GM21360 (cell line): Measurements from ENCODE around the gene GALNT18.

ENCODE experiments used
- ATAC-seq: cut with Tn5 transposase; IDR thresholded peaks from one replicate; pipeline ENCODE4 v1.9.1; 2021; ENCODE audit warnings: mild to moderate bottlenecking, moderate library complexity; ENCODE audit not compliant: unreplicated experiment

The GALNT18 gene

DNA sequence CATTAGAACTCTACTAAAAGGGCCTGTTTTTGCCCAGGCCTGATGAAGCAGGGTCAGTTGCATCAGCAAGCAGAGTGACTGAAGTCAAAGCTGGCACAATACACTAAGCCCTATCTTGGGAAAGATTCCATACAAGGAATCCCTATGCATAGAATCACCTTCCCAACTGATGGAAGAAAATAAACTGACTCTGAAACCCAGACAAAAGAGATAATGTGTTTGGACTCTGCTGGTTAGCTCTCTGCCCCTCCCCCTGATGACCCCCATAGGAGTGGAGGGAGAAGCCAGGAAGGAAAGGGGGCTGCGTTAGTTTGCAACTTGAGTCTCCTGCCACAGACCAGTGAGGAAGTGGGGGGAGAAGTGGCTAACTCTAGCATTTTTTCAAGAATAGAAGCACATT is 32.9 kb downstream of the GALNT18 start:
- no peak for ATAC-seq

DNA sequence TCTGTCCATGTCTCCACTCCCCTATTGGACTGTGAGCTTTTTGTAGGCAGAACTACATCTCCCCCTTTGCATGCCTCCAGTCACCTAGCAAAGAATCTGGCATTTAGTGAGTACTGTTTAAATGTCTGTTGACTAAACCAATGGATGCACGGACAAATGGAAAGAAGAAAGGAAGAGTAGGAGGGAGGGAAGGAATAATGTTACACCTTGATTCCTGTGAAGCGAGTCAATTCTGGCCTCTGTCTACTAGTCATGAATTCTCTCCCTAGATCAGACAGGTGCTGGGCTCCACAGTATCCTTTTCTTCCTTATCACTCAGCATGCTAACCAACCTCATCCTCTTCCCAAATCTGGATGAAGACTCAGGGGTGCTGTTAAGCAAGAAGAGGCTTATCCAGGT is 33.6 kb downstream of the GALNT18 start:
- no peak for ATAC-seq

DNA sequence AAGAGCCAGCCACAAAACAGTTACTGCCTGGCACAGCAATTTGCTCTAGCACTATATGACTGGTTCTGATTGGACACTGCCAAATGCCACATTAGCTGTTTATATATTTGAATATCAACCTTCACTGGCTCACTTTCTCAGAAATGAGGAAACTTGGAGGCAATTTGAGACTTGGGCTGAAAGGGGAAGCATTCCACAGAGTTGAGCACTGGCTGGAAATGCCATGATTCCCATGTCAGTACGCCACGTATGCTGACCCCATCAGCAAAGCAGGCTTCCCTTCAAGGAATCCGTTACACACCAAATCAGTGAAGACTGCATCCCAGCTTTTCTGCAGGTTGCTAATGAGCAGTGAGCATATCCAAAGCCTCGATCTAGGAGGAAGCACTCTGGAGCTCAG is 34.7 kb downstream of the GALNT18 start:
- ATAC-seq: no peak

DNA sequence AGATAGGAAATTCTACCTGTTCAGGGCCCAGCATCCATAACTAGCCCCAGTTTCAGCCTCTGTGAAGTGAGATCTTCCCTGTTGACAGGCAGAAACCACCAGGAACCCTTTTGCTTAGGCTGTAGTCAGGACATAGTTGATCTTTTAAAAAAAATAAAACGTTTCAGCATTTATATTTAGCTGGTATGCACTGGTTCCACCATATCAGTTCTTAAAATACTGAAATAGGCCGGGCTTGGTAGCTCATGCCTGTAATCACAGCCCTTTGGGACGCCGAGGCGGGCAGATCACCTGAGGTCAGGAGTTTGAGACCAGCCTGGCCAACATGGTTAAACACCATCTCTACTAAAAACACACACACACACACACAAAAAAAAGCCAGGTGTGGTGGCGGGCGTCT is 35.3 kb downstream of the GALNT18 start:
- ATAC-seq: no peak

GRCh38 chr11:11584937-11585336 is 36.9 kb downstream of the GALNT18 start:
- no peak for ATAC-seq

DNA sequence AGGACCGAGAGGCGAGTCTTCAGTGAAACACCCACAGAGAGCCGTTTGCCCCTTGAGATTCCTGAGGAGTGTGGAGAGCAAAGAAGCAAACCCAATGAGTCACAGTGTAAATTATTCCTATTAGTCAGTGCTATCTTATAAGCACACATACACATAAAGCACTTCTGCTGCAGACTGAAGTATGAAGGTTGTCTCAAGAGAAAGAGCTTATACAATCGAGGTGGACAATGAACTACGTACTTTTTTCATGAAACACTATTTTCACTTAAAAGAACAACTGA is 37.3 kb downstream of the GALNT18 start:
- no peak for ATAC-seq

DNA sequence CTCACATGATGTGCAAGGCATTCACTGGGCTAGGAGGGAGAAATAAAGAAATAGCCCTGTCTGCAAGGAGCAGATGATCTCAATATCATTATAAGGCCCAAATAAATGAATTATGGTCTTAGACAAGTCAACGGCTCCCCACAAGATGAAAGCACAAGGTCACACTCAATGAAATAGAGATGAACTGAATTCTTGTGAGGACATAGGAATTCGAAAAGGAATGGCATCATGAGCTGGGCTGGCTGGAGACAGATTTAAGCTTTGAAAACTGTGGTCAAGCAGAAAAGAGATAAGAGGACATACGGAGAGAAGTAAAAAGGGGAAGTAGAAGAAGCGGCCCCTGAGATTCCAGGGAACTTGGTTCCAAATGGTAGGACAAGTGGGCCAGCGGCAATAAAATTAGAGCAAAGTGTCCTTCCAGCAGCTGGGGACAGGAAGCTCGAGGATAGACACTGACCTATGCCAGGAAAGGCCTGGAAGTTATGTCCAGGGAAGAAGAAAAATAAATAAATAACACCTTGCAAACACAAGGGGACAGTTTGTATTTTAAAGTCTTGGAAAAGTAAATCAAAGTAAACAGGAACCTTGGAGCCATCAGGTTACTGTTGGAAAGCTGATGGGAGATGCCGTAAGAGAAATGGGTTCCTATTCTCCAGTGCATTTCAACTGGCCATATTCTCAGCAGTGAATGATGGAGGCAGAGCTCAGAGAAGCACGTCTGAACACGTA is 37.8 kb downstream of the GALNT18 start:
- ATAC-seq: no peak

DNA sequence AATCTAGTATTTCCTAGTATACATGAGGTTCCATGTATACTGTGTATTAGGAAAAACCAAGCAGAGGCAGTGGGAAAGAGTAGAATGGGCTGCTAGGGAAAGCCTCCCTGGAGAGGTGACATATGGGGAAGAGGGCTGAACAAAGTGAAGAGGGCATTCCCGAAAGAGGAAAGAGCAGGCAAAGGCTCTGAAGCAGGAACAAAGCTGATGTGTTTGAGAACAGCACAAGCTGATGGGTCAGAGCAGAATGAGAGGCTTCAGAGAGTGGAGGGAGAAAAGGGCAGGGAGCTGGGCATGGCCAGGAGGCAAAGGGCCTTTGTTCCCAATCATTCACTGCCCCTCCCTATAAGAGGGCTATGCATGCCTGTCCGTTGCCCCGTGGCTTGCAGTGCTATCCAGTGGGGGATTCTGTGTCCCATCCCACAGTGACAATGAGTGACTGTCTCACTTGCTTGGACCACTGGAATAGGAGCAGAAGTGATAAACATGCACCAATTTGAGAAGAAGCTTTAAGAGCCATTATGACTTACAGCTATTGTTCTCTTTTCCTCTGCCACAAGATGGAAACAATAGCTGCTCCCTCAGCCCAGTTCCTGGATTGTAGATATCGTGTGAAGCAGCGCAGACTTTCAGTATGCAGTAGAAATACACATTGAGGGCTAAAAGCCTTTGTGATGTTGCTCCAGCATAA is 39.6 kb downstream of the GALNT18 start:
- ATAC-seq: no peak

- no peak for ATAC-seq
Observed at GRCh38 chr11:11581481-11581880, 40.3 kb downstream of the GALNT18 start.

DNA sequence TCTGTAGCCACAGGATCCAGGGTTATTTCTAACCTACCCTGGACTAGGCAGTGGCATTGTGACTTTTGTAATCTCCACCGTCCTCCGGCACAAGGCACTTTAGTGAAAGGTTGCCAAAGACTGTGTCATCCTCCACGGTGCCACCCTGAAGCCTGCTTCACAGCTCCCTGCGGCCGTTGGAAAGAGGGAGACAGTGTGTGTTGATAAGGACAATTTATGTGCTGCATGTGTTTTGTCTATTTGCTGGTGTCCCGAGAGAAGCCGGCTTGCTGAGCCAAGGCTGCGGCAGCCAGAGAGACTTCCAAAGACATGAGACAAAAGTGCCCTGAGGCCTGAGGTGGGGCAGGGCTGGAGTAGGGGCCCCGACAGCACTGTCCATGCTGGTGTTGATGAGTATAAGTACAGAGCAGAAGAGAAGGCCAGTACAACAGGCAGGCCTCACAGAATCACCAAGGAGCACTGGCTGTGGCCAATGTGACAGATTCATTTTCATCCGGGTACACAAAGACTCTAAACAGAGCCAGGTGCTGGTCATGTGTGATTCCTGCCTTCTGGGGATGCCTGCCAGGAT is 40.9 kb downstream of the GALNT18 start:
- ATAC-seq: no peak

DNA sequence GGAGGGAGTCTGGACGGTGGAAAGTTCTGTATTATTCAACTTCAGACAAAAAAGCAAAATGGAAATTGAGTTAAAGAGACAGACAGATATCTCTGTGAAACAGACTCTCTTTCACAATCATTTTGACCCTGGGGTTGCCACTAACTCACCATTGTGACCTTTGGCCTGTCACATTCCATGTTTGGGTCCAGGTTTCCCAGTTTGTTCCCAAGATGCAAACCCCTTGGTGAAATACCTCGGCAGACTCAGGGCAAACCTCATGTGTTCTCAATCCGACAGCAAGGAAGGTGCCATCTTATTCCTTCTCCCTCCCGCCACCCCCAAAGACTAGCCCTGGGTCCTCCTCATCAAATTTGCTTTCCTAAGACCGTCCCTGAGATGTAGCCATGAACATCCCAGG is 41.8 kb downstream of the GALNT18 start:
- ATAC-seq: no peak

GRCh38 chr11:11579012-11579988 is 42.5 kb downstream of the GALNT18 start:
- no peak for ATAC-seq

DNA sequence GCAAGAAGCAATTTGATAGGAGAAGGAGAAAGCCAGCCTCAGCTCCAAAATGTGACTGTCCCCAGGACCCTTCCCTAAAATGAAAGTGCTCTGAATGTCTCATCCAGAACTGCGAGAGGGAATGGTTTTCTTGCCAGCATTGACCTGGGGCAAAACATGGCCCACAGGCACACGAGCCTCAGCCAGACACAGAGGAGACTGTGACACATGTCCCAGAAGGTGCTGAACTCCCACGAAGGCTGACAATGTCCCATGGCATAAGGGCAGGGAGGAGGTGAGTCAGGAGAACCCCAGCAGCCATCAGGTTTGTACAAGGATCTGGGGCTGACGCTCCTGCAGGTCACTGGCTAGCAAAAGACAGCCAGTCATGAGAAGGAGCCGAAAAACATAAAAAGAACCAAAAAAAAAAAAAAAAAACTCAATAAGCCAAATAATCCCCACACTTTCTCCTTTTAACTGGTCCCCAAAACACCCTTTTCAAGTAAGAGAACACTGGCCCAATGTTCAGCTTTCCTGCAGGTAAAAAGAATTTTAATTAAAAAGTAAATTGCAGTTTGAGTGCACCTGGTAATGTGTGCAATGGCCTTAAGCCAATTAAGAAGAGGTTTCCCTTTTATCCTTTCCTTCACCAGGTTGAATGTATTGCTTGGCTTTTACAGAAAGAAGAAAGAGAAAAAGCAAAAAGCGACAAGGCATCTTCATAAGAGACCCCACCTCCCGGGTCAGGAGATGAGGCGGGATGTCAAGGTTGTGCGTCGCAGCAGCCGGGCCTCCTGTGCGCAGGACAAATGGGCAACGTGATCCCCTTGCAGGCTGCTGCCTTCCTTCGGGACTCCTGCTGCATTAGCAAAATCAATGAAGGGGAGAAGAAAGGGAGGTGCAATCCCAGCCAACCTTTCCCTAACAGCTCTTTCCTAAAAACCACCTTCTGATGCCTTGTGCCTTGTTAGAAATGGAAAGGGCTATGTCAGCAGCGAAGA is 43.6 kb downstream of the GALNT18 start:
- ATAC-seq: no peak

- no peak for ATAC-seq
Observed at GRCh38 chr11:11577251-11577855, 44.5 kb downstream of the GALNT18 start.

DNA sequence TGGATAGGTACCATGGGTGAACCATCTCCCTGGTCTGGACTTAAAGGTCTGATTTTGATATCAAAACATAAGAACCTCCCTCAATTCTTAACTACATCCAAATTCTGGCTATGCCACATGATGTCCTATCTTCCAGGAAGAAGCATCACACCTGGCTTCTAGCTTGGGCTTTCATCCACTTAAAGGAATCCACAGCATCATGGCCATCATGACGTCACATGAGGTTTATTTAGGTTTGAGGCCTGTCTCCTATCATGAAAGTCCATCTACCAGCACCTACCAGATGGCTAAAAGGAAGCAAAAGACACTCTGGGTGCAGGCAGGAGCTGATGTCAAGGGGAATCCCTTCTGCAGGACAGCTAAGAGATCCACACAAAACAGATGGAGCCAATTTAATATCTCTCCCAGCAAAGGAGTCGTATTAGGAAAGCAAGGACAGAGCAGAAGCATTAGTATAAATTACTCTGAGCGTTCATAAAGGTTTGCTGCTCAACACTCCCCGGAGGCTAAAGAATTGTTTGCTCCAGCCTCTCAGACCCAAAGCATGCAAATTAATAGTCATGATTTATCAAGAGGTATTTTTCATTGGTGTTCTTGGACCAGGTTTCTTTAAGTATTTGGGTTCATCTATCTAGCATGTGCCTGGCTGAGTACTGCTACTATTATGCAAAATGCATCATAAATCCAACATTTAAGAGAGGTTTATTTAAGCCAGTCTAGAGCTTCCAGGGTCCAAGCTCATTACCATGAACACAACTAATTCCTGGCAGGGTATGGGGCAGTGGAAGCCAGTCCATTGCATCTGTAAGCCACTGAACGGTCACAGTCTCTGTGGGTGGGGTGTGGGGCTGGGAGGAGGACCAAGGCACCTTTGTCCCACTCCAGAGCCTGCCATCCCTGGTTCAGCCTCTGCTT is 47.2 kb downstream of the GALNT18 start:
- ATAC-seq: no peak

- no peak for ATAC-seq
Observed at GRCh38 chr11:11572386-11572785, 49.4 kb downstream of the GALNT18 start.

DNA sequence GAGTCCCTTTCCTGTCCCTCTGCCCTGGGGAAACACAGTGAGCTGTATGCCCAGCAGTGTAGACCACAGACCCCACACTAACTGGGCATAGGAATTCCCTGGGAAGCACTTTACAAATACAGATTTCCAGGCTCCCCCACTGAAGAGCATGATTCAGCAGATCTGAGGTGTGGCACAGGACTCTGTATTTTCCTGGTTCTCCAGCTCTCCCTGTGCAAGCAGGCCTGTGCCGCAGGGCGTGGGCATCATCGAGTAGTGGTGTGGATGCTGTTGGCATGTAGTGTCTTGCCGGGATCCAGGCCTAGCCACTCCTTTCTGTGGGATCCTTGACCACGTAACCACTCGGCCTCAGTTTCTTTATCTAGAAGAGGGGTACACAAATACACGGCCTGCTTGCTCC is 49.9 kb downstream of the GALNT18 start:
- ATAC-seq: no peak

GRCh38 chr11:11570823-11571222 is 51.0 kb downstream of the GALNT18 start:
- ATAC-seq: no peak
